ENCODE measurements around the gene SHC3.
A peak's percentile ranks its signal among the peaks of the same experiment; 100 is the strongest.

Gene SHC3

DNA sequence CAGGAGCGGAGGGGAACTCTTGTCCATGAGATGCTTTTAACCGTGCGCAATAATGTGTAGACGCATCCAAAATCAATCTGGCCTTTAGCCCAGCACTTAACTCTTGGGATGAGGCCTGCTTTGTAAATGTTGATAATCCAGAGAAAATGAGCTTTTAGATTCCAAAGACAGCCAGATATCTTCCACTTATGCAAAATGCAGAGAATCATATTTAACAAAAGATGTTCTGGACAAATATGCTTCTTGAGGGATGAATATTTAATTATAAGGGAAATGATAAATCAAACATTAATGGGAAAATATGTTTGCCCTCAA is 181.7 kb downstream of the SHC3 start:
- DNase-seq = no peak

DNA sequence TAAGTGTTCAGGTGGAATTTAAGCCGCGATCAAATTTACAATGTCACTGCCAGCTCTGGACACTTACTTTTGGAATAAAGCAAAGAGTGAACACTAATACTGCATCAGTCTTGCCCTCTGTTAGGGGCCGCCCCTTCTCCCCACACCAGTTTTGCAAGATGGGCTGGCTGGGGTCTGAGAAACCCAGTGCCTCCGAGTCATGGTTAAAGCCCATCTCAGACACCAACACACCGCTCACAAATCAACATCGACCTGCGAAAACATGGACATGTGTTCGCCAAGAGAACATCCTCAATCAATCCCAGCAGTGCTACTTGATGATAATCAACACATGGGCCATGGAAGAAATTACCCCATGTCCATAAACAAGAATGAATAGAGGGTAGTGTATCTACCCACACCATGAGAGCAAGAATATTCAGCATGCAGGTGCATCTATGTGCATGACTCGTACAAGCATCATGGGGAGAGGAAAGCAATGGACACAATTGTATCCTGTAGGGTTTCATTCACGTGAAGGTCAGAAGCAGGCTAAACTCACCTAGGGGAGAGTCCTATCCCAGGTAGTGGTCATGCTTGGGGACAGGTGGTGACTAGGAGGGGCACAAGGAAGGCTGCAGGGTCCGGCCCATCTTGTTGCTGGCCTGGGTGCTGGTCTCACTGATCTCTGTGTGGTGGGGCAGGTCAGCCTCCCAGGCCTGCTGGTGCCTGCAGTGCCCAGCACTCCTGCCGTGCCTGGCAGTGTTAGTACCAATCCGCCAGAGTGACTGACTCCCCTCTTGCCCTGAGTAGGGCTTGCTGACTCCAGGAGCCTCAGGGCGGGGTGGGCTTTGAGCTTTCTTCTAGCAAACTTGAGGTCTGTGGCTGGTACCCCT is 182.3 kb downstream of the SHC3 start:
- DNase-seq = no peak

DNA sequence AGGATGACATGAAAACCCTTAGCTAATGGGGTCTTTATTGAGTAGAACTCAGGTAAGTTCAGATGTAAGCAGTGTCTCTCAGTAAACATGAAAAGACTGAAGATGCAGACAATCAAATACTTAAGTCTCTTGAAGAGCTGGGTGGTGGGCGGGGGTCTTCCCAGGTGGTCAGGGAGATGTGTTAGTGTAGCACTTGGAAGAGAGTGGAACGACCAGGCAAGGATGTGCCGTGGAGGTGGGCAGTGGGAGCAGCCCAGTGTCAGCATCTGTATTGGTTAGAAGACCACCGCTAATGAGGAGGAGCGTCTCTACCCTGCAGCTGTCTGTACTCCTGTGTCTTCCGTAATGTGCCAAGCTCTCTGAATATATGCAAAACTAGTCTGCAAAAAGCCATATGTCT is 183.0 kb downstream of the SHC3 start:
- DNase-seq = no peak

DNA sequence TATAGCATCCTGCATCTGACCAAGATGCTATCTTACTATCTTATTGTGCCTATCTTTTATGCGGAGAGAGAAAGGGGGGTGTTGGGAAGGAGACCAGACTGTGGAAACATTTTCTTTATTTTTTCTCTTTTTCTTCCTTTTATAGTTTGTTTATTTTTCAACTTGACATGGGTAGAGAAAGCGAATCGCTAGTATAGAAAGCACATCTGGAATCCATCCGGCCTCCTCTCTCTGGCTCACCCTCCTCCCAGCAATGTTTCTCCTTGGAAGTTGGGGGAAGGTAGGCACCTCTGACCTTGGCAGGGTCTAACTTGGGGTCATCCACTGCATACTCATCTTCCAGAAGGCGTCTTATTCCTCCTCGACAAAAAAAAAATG is 183.4 kb downstream of the SHC3 start:
- DNase-seq = no peak

DNA sequence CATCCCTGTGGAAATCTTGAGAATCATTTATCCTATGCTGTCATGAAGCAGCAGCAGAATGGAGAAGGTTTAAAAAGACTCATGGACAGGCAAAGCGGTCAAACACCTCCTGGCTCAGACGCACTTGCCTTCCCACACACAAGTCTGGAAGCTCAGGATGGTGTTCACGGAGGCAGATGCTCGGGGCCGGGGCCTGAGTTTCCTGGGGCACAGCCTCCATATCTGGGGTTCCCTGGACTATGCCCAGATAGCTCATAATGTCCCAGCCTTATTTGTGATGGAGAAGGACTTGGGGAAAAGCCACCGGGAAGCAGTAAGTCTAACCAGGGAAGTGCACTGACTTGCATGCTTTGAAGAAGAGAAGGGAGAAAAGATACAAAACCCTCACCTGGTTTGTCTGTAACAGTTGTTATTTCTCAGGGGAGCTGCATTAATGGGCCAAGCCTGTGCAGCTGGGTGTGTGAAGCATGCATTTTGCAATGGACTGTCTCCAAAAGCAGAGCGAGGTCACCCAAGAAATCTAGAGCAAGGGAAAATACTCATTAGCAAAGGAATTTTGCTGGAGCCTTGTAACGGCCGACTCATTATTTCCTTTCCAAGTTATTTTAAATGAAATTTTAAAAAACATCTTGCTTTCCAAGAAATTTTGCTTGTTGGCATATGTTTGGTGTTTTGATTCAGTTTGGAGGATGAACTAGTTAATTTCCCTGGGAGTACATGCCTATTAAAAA is 184.0 kb downstream of the SHC3 start:
- DNase-seq = peak; percentile 35

DNA sequence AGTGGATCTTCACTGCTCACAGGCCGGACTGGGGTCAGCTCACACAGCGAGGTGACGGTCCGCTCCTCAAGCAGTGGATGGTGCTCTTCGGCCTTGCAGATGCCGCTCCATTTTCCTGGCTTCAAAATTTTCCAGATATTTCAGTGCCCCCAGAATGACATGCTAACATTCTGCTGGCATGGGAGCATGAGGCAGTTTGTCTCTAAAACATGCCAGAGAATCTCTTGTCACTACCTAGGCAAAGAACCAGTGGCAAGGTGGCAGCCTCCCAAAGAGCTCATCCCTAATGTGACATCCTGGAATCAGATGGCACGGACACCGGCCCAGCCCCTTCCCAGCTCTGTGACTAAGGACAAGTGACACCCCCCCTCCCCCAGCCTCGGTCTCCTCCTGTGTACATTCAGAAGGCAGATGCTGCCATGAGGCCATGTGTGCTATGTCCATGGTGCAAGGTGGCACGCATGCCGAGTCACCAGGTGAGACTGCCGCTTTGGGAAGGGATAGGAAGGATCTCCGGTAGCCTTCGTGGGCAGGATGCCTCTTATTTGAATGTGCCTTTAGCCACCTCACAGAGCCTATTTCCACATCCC is 184.7 kb downstream of the SHC3 start:
- DNase-seq = no peak

DNA sequence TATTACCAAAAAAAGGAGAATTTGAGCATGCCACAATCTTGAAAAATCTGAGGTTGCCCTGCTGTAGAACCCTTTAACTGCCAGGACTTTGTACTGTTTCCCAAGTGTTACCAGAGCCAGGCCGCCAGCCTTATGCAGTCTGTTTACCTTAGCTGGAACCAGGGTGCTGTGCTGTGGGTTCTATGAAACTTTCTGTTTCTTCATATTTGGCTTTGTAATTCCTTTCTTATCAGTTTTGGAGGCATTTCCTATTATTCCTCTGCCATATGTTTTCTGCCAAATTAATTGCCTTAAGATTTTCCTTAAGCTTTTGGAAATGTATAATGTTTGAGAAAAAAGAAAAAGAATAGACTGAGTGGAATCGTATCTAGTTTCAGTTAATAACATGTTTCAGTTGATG is 185.3 kb downstream of the SHC3 start:
- DNase-seq = peak; percentile 13

DNA sequence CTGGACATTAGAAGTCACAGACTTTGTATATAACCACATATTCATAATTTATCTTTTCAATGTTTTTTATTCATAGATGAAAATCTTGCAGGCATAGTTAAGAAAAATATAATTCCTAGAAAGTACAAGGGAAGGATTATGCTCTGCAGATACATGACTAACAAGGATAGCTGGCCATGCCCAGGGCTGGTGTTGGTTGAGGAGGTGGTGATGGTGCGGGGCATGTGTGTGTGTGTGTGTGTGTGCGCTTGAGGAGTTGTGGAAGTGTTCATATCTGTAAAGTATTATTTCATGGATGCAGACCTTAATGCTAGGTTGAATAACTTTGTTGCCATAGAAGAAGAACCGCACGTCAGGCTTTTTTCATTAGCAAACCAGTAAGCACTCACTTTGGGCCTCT is 186.1 kb downstream of the SHC3 start:
- DNase-seq = no peak

DNA sequence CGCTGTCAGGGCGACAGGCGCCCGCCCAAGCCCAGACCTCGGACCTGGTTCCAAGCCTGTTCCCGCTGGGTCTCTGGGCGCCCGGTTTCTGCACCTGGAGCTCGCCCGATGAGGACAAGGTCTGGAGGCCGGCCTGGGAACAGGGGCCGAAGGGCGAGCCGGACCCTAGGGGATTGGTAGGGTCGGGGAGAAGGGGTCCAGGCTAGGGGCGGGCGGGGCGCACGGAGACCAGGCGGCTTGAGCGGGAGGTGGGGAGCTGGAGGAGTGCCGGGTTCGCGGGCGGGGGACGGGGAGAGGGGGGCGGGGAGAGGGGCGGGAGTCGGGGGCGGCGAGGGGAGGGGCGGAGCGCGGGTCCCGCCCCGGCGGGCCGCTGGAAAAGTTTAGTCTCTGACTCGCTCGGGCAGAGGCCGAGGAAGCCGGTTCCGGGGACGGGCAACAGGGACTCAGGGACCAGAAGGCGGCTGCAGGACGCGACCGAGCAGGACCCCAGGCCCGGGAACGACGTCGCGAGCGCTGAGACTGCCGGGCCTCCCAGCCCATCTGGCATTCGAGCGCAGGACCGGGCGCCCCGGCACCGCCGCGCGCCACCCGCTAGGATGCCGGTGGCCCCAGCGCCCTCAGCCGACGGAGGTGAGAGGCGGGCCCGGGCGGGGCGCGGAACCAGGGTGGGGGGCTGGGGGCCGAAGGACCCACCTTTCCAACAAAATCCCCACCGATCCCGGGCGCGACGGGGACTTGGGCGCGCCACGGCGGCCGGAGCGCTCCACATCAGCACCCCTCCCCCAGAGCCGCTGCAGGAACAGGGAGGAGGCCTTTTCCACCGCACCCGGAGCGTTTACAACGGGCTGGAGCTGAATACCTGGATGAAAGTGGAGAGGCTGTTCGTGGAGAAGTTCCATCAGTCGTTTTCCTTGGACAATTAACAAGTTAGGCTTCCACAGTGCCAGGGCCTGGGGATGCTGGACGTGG is 187.3 kb downstream of the SHC3 start, which contains the start of gene S1PR3:
TSS of gene S1PR3 (plus strand) at position 403 of the 969 bp plus-strand sequence. CDS start 9,733 bp downstream, outside the sequence.
- DNase-seq = peak; percentile 11

DNA sequence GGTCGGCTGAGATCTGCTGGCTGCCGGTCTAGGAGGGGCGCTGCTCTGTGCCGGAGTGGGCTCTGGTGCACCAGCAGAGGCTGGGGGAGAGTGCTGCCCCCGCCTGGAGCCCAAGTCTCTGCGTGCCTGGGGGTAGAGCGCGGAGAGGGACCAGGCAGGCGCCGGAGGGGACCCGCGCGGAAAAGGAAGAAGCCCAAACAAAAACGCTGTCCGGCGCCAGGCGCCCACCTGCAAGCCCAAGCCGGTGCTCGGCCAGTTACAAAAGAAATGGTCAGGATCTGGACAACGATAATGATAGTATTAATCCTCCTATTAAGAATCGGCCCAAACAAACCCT is 187.9 kb downstream of the SHC3 start:
- no peak for DNase-seq

DNA sequence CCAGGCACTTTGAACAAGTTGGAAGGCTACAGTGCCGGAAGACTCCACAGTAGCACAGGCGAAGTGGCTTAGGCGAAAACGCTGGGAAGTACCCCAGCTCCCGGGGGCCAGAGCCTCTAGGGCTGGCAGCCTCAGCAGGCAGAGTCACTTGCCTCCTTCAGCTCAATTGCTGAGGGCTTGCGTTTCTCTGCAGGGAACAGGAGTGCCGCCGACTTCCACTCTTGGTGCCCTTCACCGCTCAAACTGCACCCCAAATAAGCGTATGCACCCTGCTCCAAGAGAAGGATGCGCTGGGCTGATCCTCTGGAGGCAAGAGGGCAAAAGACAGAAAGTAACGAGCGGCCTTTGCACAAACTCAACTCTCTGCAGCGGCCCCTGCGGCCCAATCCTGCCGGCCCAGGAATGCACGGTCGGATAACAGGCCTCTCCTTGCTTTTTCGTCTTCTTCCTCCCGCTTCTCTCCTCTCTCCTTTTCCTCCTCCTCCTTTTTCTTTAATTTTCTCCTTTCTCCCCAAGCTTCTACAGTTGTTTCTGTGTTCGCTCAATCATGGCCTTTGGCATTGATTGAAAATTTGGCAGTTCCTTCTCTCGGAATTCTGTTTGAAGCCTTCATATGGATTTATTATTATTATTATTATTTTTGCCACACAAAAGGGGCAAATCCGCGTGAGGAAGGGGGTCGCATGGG is 188.4 kb downstream of the SHC3 start:
- DNase-seq = no peak

DNA sequence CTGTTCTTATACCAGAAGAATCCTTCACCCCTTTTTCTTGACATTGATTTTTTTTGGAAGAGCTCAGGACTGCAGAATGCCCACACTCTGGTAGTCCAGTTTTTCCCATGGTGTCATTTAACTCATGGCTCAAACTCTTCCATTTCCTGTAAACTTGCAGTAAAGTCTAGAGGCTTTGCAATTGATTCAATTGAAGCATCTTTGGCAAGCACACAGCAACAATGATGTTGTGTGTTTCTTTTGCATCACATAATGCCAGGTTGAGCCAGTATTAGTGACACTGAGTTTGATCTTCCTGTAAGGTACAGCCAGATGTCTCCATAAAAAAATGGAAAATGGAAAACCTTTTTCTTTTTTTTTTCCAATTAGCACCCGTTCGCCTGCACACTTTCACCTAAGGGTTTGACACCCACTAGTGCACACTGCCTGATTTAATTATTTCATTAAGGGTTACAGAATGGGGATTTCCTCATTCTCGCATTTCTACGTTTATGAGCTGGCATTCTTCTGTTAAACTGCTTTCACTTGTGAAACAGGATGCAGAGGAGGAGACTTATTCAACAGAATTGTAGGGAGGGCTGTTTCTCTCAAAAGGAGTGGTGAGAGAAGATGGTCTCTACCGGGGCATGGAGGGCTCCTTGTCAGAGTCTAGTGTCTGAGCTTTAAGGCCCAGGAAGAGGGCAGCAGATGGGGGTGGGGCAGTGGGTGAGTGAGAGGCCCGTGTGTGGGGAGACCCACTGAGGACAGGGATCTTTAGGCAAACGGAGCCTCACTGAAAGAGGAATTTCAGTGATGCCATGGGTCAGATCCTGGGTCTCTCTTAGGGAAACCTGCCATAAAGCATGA is 189.6 kb downstream of the SHC3 start:
- DNase-seq = peak; percentile 65

DNA sequence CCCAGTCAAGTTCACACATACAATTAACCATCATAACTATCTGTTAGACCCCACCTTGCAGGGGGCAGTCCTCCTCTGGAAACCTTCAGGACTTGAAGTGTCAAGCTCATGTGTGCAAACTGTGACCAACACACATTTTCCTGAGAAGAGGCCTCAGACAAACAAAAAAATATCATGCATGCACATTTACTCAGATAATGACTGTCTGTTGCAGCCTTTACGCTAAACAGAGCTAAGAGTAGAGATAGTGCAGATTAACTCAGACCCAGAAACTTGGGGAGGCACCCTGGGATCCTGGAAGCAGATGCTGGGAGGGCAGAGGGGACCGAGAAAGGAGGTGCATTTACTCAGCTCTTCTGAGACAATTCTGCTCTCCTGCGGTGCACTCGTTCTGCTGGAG is 191.0 kb downstream of the SHC3 start:
- no peak for DNase-seq

DNA sequence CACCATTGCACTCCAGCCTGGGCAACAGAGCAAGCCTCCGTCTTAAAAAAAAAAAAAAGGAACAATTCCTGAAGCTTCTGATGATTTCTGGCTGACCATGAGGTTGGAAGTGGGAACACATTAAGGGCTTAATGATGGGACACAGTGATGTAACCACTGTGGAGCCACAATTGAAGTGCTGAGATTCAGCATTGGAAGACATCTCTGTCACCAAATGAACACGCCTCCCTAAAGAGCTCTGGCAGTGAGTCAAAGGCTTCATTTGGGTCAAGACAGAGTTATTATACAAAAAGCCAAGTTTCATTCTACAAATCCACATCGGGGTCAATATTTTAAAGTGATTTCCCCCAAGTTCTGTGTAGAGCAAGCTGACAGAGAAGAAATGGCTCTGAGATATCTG is 191.8 kb downstream of the SHC3 start:
- no peak for DNase-seq

DNA sequence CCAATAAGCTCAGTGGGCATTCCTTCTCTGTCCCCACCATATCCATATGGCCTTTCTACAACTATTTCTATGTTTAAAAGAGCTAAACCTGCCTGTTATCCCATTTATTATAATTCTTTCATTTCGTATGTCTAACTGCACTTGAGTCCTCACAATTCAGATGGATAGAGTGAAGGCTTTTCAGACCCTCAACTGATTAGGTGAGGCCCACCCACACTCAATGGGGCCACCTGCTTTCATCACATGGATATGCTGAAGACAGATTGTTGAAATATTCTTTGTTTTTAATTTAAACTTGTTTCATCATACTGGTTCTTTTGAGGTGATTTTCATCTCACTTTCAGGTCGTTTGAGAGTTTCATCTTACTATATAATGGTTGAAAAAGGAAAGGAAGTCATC is 193.0 kb downstream of the SHC3 start:
- DNase-seq = no peak

DNA sequence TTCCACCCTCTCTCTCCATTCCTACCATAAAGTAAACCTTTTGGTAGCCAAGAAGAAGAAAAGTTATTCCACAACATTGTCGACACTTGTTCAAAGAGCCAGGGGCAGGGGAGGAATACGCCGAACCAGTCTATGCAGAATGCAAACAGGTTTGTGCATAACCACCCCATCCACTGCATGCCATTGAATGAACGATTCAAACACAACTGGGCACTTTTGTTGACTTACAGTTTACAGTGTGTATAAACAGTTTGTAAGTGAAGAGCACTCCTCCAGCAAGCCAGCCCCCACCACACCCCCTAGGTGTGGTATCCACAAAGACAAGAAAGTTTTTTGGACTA is 194.1 kb downstream of the SHC3 start:
- DNase-seq = no peak

DNA sequence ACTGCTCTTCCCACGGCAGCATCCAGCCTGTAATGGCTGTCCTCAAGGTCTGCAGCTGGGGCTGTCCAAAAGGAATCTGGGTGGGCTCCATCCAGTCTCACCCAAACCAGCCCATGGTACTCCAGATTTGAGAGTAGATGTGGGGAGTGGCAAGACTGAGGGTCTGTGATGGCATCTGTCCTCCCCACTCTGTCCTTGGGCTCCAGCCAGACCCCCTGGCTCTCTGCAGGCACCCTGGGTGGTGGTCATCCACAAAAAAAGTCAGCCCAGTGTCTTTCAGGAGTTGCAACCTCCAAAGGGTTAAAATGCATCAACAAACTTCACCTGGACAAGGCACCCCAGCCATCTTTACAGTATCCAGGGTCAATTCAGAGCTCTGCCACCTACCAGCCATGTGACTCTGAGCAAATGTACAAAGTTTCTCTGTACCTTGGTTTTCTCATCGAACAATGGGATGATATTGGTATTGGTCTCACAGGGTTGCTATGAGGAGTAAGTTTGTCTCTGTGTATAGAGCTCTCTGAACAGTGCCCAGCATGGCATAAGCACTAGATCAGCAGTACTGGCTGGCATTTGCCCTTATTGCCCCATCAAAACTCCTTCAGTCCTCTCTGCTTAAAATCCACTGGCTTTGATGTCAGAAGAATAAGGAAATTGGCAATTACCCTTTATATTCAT is 194.6 kb downstream of the SHC3 start:
- no peak for DNase-seq

DNA sequence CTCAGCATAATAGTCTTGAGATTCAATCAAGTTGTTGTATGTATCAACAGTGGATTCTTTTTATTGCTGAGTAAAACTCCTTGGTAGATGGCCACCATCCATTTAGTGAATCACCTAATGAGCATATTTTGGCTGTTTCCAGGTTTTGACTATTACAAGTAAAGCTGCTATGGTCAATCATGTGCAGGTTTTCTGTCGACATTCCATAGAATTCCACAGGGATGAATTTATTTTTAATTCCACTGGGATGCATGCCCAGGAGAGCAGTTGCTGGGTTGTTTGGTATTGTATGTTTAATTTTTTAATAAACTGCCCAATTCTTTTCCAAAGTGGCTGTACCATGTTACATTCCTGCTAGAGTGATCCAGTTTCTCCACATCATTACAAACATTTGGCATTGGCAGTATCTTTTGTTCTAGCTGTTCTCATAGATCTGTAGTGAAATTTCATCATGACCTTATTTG is 197.8 kb downstream of the SHC3 start:
- DNase-seq = peak; percentile 33

DNA sequence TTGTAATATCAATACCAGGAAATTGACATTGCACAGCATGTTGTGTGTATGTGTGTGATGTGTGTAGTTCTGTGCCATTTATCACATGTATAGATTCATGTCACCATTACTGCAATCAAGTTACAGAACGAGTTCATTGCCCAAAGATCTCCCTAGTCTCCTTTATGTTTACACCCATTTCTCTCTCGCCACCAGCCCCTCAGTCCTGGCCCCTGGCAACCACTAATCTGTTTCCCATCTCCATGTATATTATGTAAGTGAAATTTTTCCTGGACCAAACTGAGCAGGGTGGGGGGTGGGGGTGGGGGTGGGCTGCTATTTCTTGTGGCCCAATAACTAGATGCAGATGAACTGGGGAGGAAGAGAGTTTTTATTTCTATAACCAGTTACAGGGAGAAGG is 198.8 kb downstream of the SHC3 start:
- DNase-seq = no peak

DNA sequence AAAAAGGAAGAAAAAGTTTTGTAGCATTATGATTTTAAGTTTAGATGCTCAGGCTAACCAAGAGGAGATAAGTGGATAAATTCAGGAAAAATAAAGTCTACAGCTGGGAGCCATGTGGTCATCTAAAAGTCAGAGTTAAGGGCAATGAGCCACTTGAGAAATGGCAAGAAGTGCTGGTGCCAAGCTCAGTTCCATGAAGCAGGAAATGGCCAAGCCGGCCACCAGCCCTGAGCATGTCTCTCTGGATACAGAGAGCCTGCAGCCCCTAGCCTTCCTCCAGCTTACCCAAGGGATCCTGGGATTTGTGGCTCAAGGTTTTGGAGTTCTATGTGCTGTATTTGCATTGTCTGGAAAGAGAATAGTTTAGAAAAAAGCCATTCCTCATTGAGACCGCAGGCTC is 199.6 kb downstream of the SHC3 start:
- DNase-seq = no peak

DNA sequence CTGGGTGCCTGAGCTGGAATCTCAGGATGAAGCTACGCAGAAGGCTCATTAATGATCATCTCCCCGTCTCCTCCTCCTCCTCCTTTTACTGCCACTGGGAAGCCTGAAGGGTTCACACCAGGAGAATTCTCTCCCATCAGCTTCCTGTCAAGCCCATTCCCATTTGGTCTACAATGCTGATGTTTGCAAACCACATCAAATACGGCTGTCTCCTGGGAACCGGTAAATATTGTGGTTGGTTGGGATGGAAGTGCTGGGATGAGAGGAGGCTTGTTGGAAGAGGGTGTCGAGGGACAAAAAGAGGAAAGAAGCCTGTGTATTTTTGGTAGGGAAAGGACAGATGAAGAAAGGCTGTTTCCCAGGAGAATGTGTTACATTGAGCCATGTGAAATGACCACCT is 200.6 kb downstream of the SHC3 start:
- DNase-seq = no peak
